ENCODE measurements around the gene ATCAY. TPM values are rescaled to one million over a fixed set of nuclear protein-coding genes. Genes with fewer than 3 reads are reported as not detected.
"Not testable (repeated sequence)": the region's sequence is repeated elsewhere in the genome, so short reads cannot be mapped to it uniquely, and the experiment has no call there.

Gene ATCAY
- polyA plus RNA-seq, 1 donor from 2014 or later, result 73.8 TPM

DNA sequence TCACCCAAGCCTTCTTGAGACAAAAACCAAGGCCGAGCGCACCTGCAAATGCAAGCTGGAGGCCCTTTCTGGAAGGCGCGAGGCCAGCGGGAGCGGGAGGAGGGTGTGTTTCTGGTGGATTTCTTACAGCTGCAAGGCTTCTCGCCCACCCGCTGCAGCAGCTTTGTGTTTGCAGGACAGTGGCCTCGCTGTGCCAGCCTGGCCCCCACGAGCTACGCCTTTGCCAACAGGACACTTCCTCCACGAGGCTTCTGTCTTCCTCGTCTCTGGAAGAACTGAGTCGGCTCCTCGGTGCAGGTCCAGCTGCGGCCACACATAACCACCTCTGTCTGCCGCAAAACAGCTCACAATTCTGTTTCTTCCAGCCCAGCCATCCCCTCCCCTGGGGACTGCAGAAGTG lies 10.1 kb downstream of the ATCAY start:
- no peak overlapping the region for H2AFZ ChIP-seq (ENCODE audit: low read depth, low read length)

DNA sequence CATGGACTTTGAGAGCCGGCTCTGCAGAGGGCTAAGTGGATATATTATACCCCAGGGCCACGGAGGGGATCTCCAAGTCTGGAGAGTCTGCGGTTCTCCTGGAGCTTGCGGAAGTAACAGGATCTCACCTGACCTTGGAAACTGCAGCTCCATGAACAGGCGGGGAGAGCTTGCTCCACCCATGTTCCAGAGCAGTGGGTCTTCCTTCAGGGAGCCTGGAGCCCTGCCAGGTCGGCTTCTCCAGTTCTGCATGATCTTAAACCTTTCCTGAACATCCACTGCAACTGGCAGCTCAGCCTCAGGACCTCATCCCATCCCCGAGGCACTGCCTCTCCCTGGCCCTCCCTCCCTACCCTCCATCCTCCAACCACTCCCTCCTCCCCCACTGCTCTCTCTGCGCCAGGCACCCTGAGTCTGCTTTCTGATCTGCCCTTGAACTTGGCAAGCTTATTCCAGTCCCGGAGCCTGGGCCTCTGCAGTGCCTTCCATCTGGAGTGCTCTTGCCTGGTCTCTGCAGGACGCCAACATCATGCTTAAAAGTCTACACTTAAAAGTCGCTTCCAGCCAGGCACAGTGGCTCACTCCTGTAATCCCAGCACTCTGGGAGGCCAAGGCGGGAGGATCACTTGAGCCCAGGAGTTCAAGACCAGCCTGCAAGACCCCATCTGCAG lies 13.2 kb downstream of the ATCAY start:
- no peaks in the 10 kb centered on the region for H3K79me2 ChIP-seq (replicated peaks; ENCODE audit: insufficient read depth, low read length)
- H3K9me3 ChIP-seq (ENCODE audit: low read length), result peaks cover 4% of the 10 kb centered on the region
- H4K20me1 ChIP-seq (ENCODE audit: insufficient read depth), result no peaks in the 10 kb centered on the region
- no peak overlapping the region for H3K9ac ChIP-seq (ENCODE audit: low read length)
- H2AFZ ChIP-seq (ENCODE audit: low read depth, low read length), result no peak overlapping the region
- TF ChIP-seq RAD21 (conservative IDR thresholded peaks at IDR 0.05), result no peak
- TF ChIP-seq TAF1 (IDR thresholded peaks at IDR 0.05; ENCODE audit: low read depth), result no peak
- TF ChIP-seq, protein P1, sequence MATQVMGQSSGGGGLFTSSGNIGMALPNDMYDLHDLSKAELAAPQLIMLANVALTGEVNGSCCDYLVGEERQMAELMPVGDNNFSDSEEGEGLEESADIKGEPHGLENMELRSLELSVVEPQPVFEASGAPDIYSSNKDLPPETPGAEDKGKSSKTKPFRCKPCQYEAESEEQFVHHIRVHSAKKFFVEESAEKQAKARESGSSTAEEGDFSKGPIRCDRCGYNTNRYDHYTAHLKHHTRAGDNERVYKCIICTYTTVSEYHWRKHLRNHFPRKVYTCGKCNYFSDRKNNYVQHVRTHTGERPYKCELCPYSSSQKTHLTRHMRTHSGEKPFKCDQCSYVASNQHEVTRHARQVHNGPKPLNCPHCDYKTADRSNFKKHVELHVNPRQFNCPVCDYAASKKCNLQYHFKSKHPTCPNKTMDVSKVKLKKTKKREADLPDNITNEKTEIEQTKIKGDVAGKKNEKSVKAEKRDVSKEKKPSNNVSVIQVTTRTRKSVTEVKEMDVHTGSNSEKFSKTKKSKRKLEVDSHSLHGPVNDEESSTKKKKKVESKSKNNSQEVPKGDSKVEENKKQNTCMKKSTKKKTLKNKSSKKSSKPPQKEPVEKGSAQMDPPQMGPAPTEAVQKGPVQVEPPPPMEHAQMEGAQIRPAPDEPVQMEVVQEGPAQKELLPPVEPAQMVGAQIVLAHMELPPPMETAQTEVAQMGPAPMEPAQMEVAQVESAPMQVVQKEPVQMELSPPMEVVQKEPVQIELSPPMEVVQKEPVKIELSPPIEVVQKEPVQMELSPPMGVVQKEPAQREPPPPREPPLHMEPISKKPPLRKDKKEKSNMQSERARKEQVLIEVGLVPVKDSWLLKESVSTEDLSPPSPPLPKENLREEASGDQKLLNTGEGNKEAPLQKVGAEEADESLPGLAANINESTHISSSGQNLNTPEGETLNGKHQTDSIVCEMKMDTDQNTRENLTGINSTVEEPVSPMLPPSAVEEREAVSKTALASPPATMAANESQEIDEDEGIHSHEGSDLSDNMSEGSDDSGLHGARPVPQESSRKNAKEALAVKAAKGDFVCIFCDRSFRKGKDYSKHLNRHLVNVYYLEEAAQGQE (IDR thresholded peaks at IDR 0.05; ENCODE audit: borderline replicate concordance), result no peak
- TF ChIP-seq, protein P2, sequence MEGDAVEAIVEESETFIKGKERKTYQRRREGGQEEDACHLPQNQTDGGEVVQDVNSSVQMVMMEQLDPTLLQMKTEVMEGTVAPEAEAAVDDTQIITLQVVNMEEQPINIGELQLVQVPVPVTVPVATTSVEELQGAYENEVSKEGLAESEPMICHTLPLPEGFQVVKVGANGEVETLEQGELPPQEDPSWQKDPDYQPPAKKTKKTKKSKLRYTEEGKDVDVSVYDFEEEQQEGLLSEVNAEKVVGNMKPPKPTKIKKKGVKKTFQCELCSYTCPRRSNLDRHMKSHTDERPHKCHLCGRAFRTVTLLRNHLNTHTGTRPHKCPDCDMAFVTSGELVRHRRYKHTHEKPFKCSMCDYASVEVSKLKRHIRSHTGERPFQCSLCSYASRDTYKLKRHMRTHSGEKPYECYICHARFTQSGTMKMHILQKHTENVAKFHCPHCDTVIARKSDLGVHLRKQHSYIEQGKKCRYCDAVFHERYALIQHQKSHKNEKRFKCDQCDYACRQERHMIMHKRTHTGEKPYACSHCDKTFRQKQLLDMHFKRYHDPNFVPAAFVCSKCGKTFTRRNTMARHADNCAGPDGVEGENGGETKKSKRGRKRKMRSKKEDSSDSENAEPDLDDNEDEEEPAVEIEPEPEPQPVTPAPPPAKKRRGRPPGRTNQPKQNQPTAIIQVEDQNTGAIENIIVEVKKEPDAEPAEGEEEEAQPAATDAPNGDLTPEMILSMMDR (IDR thresholded peaks at IDR 0.05; ENCODE audit: poor library complexity, severe bottlenecking), result no peak
- no peak for TF ChIP-seq MXI1 (conservative IDR thresholded peaks at IDR 0.05; ENCODE audit: poor library complexity, severe bottlenecking)
- no peak for TF ChIP-seq EZH2 (IDR thresholded peaks at IDR 0.05; ENCODE audit: borderline replicate concordance, insufficient read depth, low read length, poor library complexity, severe bottlenecking)
- no peak for TF ChIP-seq SMC3 (conservative IDR thresholded peaks at IDR 0.05; ENCODE audit: poor library complexity)
- no peak for TF ChIP-seq EP300 (conservative IDR thresholded peaks at IDR 0.05; ENCODE audit: poor library complexity, severe bottlenecking)
- no peak for TF ChIP-seq POLR2AphosphoS5 (IDR thresholded peaks at IDR 0.05)
- H3K9me2 ChIP-seq (ENCODE audit: insufficient read depth, low read length), result no peaks in the 10 kb centered on the region
- H3K4me3 ChIP-seq (ENCODE audit: low read length), result no peak overlapping the region
- H3F3A ChIP-seq (ENCODE audit: insufficient read depth, low read length, poor library complexity, severe bottlenecking), result no peaks in the 10 kb centered on the region
- H3K4me2 ChIP-seq (ENCODE audit: low read length), result no peak overlapping the region
- H3K27ac ChIP-seq (ENCODE audit: low read length), result no peak overlapping the region
- no peaks in the 10 kb centered on the region for H3K27me3 ChIP-seq (ENCODE audit: insufficient read depth, low read depth, low read length)
- H3K36me3 ChIP-seq (ENCODE audit: insufficient read depth, low read length), result peaks cover 8% of the 10 kb centered on the region

More for the DNA sequence above, 10.1 kb downstream of the ATCAY start:
- TF ChIP-seq EP300 (conservative IDR thresholded peaks at IDR 0.05; ENCODE audit: poor library complexity, severe bottlenecking) (no peak), TAF1 (IDR thresholded peaks at IDR 0.05; ENCODE audit: low read depth) (no peak), EZH2 (IDR thresholded peaks at IDR 0.05; ENCODE audit: borderline replicate concordance, insufficient read depth, low read length, poor library complexity, severe bottlenecking) (no peak), POLR2AphosphoS5 (IDR thresholded peaks at IDR 0.05) (no peak), SMC3 (conservative IDR thresholded peaks at IDR 0.05; ENCODE audit: poor library complexity) (no peak), MXI1 (conservative IDR thresholded peaks at IDR 0.05; ENCODE audit: poor library complexity, severe bottlenecking) (no peak), RAD21 (conservative IDR thresholded peaks at IDR 0.05) (no peak)
- TF ChIP-seq, protein P1 (IDR thresholded peaks at IDR 0.05; ENCODE audit: borderline replicate concordance), result no peak
- TF ChIP-seq, protein P2 (IDR thresholded peaks at IDR 0.05; ENCODE audit: poor library complexity, severe bottlenecking), result no peak
- Histone ChIP-seq H3K4me2 (ENCODE audit: low read length) (no peak overlapping the region), H3K27ac (ENCODE audit: low read length) (no peak overlapping the region), H3K9ac (ENCODE audit: low read length) (no peak overlapping the region), H4K20me1 (ENCODE audit: insufficient read depth) (no peaks in the 10 kb centered on the region), H3K79me2 (replicated peaks; ENCODE audit: insufficient read depth, low read length) (no peaks in the 10 kb centered on the region), H3K9me2 (ENCODE audit: insufficient read depth, low read length) (no peaks in the 10 kb centered on the region), H3K9me3 (ENCODE audit: low read length) (no peaks in the 10 kb centered on the region), H3F3A (ENCODE audit: insufficient read depth, low read length, poor library complexity, severe bottlenecking) (no peaks in the 10 kb centered on the region), H3K36me3 (ENCODE audit: insufficient read depth, low read length) (no peaks in the 10 kb centered on the region), H3K27me3 (ENCODE audit: insufficient read depth, low read depth, low read length) (no peaks in the 10 kb centered on the region), H3K4me3 (ENCODE audit: low read length) (no peak overlapping the region)

DNA sequence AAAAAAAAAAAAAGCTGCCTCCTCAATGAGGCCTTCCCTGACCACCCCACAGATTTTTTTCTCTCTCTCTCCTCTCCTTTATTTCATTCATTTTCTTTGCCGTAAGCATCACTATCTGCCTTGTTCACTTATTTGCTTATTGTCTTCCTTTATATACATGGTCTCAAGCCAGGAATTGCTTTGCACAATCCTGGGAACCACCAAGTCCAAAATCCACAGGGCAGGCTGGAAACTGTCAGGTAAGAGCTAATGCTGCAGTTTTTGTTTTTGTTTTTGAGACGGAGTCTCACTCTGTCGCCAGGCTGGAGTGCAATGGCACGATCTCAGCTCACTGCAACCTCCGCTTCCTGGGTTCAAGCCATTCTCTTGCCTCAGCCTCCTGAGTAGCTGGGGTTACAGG lies 14.5 kb downstream of the ATCAY start:
- peaks cover 12% of the 10 kb centered on the region for H3K36me3 ChIP-seq (ENCODE audit: insufficient read depth, low read length)

More for the DNA sequence above, 14.5 kb downstream of the ATCAY start:
- not testable (repeated sequence) for H2AFZ ChIP-seq (ENCODE audit: low read depth, low read length); H3K79me2 ChIP-seq (replicated peaks; ENCODE audit: insufficient read depth, low read length); H3K27me3 ChIP-seq (ENCODE audit: insufficient read depth, low read depth, low read length); H4K20me1 ChIP-seq (ENCODE audit: insufficient read depth); H3F3A ChIP-seq (ENCODE audit: insufficient read depth, low read length, poor library complexity, severe bottlenecking); H3K9me2 ChIP-seq (ENCODE audit: insufficient read depth, low read length); H3K9me3 ChIP-seq (ENCODE audit: low read length); H3K4me3 ChIP-seq (ENCODE audit: low read length); H3K4me2 ChIP-seq (ENCODE audit: low read length); H3K9ac ChIP-seq (ENCODE audit: low read length); H3K27ac ChIP-seq (ENCODE audit: low read length)
